GM23338 (cell line): ENCODE measurements around the gene ESR1. TPM values are rescaled to one million over a fixed set of nuclear protein-coding genes. Genes with fewer than 3 reads are reported as not detected.

ENCODE experiments used
- ATAC-seq: fragments of 200-7000 bp; cut with Tn5 transposase; 3 replicates; pipeline ENCODE4 v1.9.1; 2020
- DNase-seq: peaks from one replicate; pipeline ENCODE4 v3.0.0-alpha.2; 2015; ENCODE audit warnings: low spot score
- H2AFZ ChIP-seq: fragments of 200-600 bp; sonication (generic); 2 replicates; pipeline ENCODE4 v1.8.0; 2016; ENCODE audit warnings: antibody characterized with exemption, mild to moderate bottlenecking, moderate library complexity
- H3F3A ChIP-seq: fragments of 200-600 bp; sonication (generic); replicated peaks from 2 replicates; pipeline ENCODE4 v1.8.0; 2017; ENCODE audit warnings: antibody characterized with exemption, mixed run types, low read depth
- H3K27ac ChIP-seq: fragments of 200-600 bp; sonication (generic); 2 replicates; pipeline ENCODE4 v1.6.1; 2016; ENCODE audit warnings: low read depth
- H3K27me3 ChIP-seq: fragments of 200-600 bp; sonication (generic); 2 replicates; pipeline ENCODE4 v1.8.0; 2016; ENCODE audit warnings: mild to moderate bottlenecking, mixed run types, moderate library complexity; ENCODE audit not compliant: insufficient read depth
- H3K36me3 ChIP-seq: fragments of 200-600 bp; sonication (generic); 2 replicates; pipeline ENCODE4 v1.8.0; 2016; ENCODE audit warnings: mild to moderate bottlenecking; ENCODE audit not compliant: insufficient read depth
- H3K4me1 ChIP-seq: fragments of 200-600 bp; sonication (generic); 2 replicates; pipeline ENCODE4 v1.8.0; 2016; ENCODE audit warnings: mild to moderate bottlenecking, moderate library complexity; ENCODE audit not compliant: insufficient read depth
- H3K4me2 ChIP-seq: fragments of 200-600 bp; sonication (generic); 2 replicates; pipeline ENCODE4 v1.7.1; 2017; ENCODE audit warnings: mixed run types
- H3K4me3 ChIP-seq: fragments of 200-600 bp; sonication (generic); 2 replicates; pipeline ENCODE4 v1.6.1; 2016; ENCODE audit warnings: mixed run types
- H3K79me2 ChIP-seq: fragments of 200-600 bp; sonication (generic); replicated peaks from 2 replicates; pipeline ENCODE4 v1.8.0; 2017; ENCODE audit warnings: mild to moderate bottlenecking; ENCODE audit not compliant: insufficient read depth
- H3K9me2 ChIP-seq: fragments of 200-600 bp; sonication (generic); 2 replicates; pipeline ENCODE4 v1.8.0; 2017; ENCODE audit not compliant: insufficient read depth
- H4K20me1 ChIP-seq: fragments of 200-600 bp; sonication (generic); replicated peaks from 2 replicates; pipeline ENCODE4 v1.8.0; 2017; ENCODE audit warnings: mild to moderate bottlenecking; ENCODE audit not compliant: insufficient read depth
- H3K27ac Mint-ChIP-seq: 2 replicates; pipeline ENCODE4 v1.8.0; 2020; ENCODE audit warnings: inconsistent platforms, mild to moderate bottlenecking, moderate library complexity, mixed read lengths
- H3K27me3 Mint-ChIP-seq: 3 replicates; pipeline ENCODE4 v1.8.0; 2022; ENCODE audit warnings: low read depth, mild to moderate bottlenecking, moderate library complexity, mixed read lengths, inconsistent platforms; ENCODE audit not compliant: insufficient read depth, poor library complexity
- H3K36me3 Mint-ChIP-seq: 3 replicates; pipeline ENCODE4 v1.8.0; 2021; ENCODE audit warnings: low read depth, mild to moderate bottlenecking, inconsistent platforms, moderate library complexity, mixed read lengths
- H3K4me1 Mint-ChIP-seq: 3 replicates; pipeline ENCODE4 v1.8.0; 2020; ENCODE audit warnings: mild to moderate bottlenecking, inconsistent platforms, mixed read lengths
- H3K4me3 Mint-ChIP-seq: 3 replicates; pipeline ENCODE4 v1.8.0; 2021; ENCODE audit warnings: moderate library complexity, mild to moderate bottlenecking, inconsistent platforms, mixed read lengths
- H3K9me3 Mint-ChIP-seq: 3 replicates; pipeline ENCODE4 v1.8.0; 2020; ENCODE audit warnings: moderate library complexity, mild to moderate bottlenecking, inconsistent platforms, mixed read lengths
- CREB1 ChIP-seq: fragments of 250-450 bp; sonication (Bioruptor Pico); IDR thresholded peaks from 2 replicates; pipeline ENCODE4 v1.5.0; 2020; ENCODE audit warnings: low read depth, mild to moderate bottlenecking, moderate library complexity
- CTCF ChIP-seq, 2 experiments: fragments of 200-600 bp in 1 of 2; sonication (generic) in 1 of 2; conservative IDR thresholded peaks; 2 replicates each; pipeline versions ENCODE4 v1.5.1 to v1.6.1; 2016 to 2017; ENCODE audit warnings: antibody characterized with exemption in 2 of 2, low read depth in 2 of 2, mild to moderate bottlenecking in 2 of 2, moderate library complexity in 1 of 2
- EZH2 ChIP-seq: fragments of 200-600 bp; sonication (generic); IDR thresholded peaks from one replicate; pipeline ENCODE4 v1.8.0; 2017; ENCODE audit warnings: antibody characterized with exemption, mild to moderate bottlenecking, low read depth; ENCODE audit not compliant: unreplicated experiment
- EZH2phosphoT487 ChIP-seq: fragments of 200-600 bp; sonication (generic); IDR thresholded peaks from one replicate; pipeline ENCODE4 v1.8.1; 2018; ENCODE audit warnings: antibody characterized with exemption; ENCODE audit not compliant: unreplicated experiment
- NANOG ChIP-seq: IDR thresholded peaks from 2 replicates; pipeline ENCODE4 v1.6.1; 2016; ENCODE audit warnings: antibody characterized with exemption, borderline replicate concordance
- POLR2AphosphoS5 ChIP-seq: IDR thresholded peaks from 2 replicates; pipeline ENCODE4 v1.6.1; 2016; ENCODE audit warnings: antibody characterized with exemption, low read depth
- REST ChIP-seq: IDR thresholded peaks from one replicate; pipeline ENCODE4 v1.6.1; 2018; ENCODE audit warnings: antibody characterized with exemption; ENCODE audit not compliant: unreplicated experiment
- STAT1 ChIP-seq: IDR thresholded peaks from one replicate; pipeline ENCODE4 v1.6.1; 2016; ENCODE audit warnings: antibody characterized with exemption; ENCODE audit not compliant: unreplicated experiment
- ZNF114 ChIP-seq: fragments of 250-450 bp; sonication (Bioruptor Pico); IDR thresholded peaks from 2 replicates; pipeline ENCODE4 v1.5.0; 2020; ENCODE audit warnings: mild to moderate bottlenecking, moderate library complexity
- ZNF331 ChIP-seq: fragments of 250-450 bp; sonication (Bioruptor Pico); IDR thresholded peaks from 2 replicates; pipeline ENCODE4 v1.5.0; 2020; ENCODE audit warnings: low read depth, mild to moderate bottlenecking, moderate library complexity
- ZNF462 ChIP-seq: fragments of 250-450 bp; sonication (Bioruptor Pico); IDR thresholded peaks from 2 replicates; pipeline ENCODE4 v1.5.0; 2020; ENCODE audit warnings: mild to moderate bottlenecking, moderate library complexity
- polyA plus RNA-seq: library from polyadenylated mRNA; unstranded; fragments of >200 nt; fragmentation: Nextera tagmentation; extraction: Ambion mirVana; gene quantifications from 2 replicates; pipeline ENCODE4 v1.2.1, GENCODE V29; 2016
- total RNA-seq: library from RNA; depleted of rRNA; stranded (reverse); fragments of >200 nt; shearing (Covaris generic); gene quantifications from 2 replicates; pipeline ENCODE4 v1.2.3, GENCODE V29; 2014

ESR1 gene
- total and polyA plus RNA-seq, 2 experiments from 2014 or later = 0.94 TPM; not detected in 1

GRCh38 chr6:152008779-152009178 lies 201.3 kb downstream of the ESR1 start:
- no peaks in the 10 kb centered on the region for H3K9me3 Mint-ChIP-seq
- Histone ChIP-seq H3K79me2 (no peaks in the 10 kb centered on the region), H3K36me3 (no peaks in the 10 kb centered on the region), H3K4me2 (no peak overlapping the region), H3K27me3 (no peaks in the 10 kb centered on the region), H3K27ac (no peak overlapping the region), H4K20me1 (no peaks in the 10 kb centered on the region), H3K9me2 (no peaks in the 10 kb centered on the region), H3F3A (no peaks in the 10 kb centered on the region), H3K4me3 (no peak overlapping the region), H3K4me1 (no peaks in the 10 kb centered on the region), H2AFZ (no peak overlapping the region)
- H3K4me3 Mint-ChIP-seq = no peak overlapping the region
- H3K4me1 Mint-ChIP-seq = no peaks in the 10 kb centered on the region
- H3K27ac Mint-ChIP-seq = no peak overlapping the region
- peaks cover 3% of the 10 kb centered on the region for H3K27me3 Mint-ChIP-seq
- TF ChIP-seq STAT1 = no peak
- no peak for TF ChIP-seq CTCF (conservative IDR thresholded peaks at IDR 0.05; ENCODE audit: low read depth in 2 of 2)
- TF ChIP-seq ZNF114 = no peak
- TF ChIP-seq ZNF462 (CRISPR knock-in tag) = no peak
- no peak for TF ChIP-seq ZNF331 (CRISPR knock-in tag)
- no peak for TF ChIP-seq EZH2
- no peak for TF ChIP-seq POLR2AphosphoS5
- no peak for TF ChIP-seq NANOG
- no peak for TF ChIP-seq REST
- no peak for TF ChIP-seq EZH2phosphoT487
- no peak for TF ChIP-seq CREB1 (CRISPR knock-in tag)
- no peak for ATAC-seq
- DNase-seq = no peak
- no peaks in the 10 kb centered on the region for H3K36me3 Mint-ChIP-seq
